HFF-Myc (cell line): Measurements from ENCODE around the gene INPP4B.
"Not testable (repeated sequence)": the region's sequence is repeated elsewhere in the genome, so short reads cannot be mapped to it uniquely, and the experiment has no call there.

Experiments
- DNase-seq: peaks from one replicate; pipeline ENCODE4 v3.0.0-alpha.2; 2011; ENCODE audit warnings: low read depth; ENCODE audit errors: extremely low read depth
- H3K4me3 ChIP-seq: replicated peaks from 2 replicates; pipeline ENCODE4 v1.5.1; 2011; ENCODE audit warnings: low read depth, mild to moderate bottlenecking, control low read depth, low read length
- CTCF ChIP-seq: IDR thresholded peaks from 2 replicates; pipeline ENCODE4 v1.5.1; 2012; ENCODE audit warnings: mild to moderate bottlenecking, low read depth, low read length, control low read depth; ENCODE audit errors: missing control alignments

INPP4B gene

GRCh38 chr4:142405695-142406498, 440.2 kb downstream of the INPP4B start:
- peak overlapping the region; percentile 54 for H3K4me3 ChIP-seq
- no peak for TF ChIP-seq CTCF
- no peak for DNase-seq

- TF ChIP-seq CTCF, result no peak
- H3K4me3 ChIP-seq, result peak overlapping the region; percentile 54
- peak; percentile 74 for DNase-seq
These were observed 440.9 kb downstream of the INPP4B start for GRCh38 chr4:142405021-142405694.

GRCh38 chr4:142404191-142404611, 441.9 kb downstream of the INPP4B start:
- TF ChIP-seq CTCF, result no peak
- peak overlapping the region; percentile 54 for H3K4me3 ChIP-seq

GRCh38 chr4:142402900-142403299, 443.2 kb downstream of the INPP4B start:
- H3K4me3 ChIP-seq, result peak overlapping the region; percentile 54
- TF ChIP-seq CTCF, result no peak

More at GRCh38 chr4:142404191-142404611, 441.9 kb downstream of the INPP4B start:
- no peak for DNase-seq

GRCh38 chr4:142402156-142402555, 443.9 kb downstream of the INPP4B start:
- TF ChIP-seq CTCF, result no peak
- H3K4me3 ChIP-seq, result peak overlapping the region; percentile 54
- no peak for DNase-seq

More at GRCh38 chr4:142402900-142403299, 443.2 kb downstream of the INPP4B start:
- no peak for DNase-seq

GRCh38 chr4:142397364-142397991, 448.6 kb downstream of the INPP4B start:
- not testable (repeated sequence) for H3K4me3 ChIP-seq, DNase-seq

GRCh38 chr4:142396279-142396678, 449.8 kb downstream of the INPP4B start:
- TF ChIP-seq CTCF, result no peak
- no peak for DNase-seq
- H3K4me3 ChIP-seq, result no peak overlapping the region
